Thyroid gland (tissue), 4 donors: ENCODE data around the gene RADIL.

Experiments used
- CTCF ChIP-seq, 6 experiments: fragments of 200-600 bp in 3 of 6; fragments of 450-650 bp in 3 of 6; sonication (generic) in 3 of 6; IDR thresholded peaks; one replicate each; pipeline ENCODE4 v1.5.1; 2016 to 2019; ENCODE audit warnings: antibody characterized with exemption in 6 of 6, mild to moderate bottlenecking in 2 of 6, inconsistent platforms in 1 of 6, moderate library complexity in 1 of 6
- POLR2A ChIP-seq, 2 donors: fragments of 450-650 bp; IDR thresholded peaks; one replicate each; pipeline ENCODE4 v1.6.1; 2017; ENCODE audit warnings: antibody characterized with exemption in 2 of 2, mild to moderate bottlenecking in 2 of 2, moderate library complexity in 1 of 2

GRCh38 chr7:4820967-4821471 is 62.5 kb downstream of the RADIL start:
- TF ChIP-seq CTCF (IDR thresholded peaks at IDR 0.05) (no peak), POLR2A (IDR thresholded peaks at IDR 0.05) (no peak)
